Renal cortical epithelial cell (primary cell): ENCODE measurements around the gene VDAC1. TPM values are rescaled to one million over a fixed set of nuclear protein-coding genes. Genes with fewer than 3 reads are reported as not detected.

Source experiments
- DNase-seq: peaks from one replicate; pipeline ENCODE4 v3.0.0-alpha.2; 2011; ENCODE audit warnings: low read depth
- total RNA-seq: library from RNA; depleted of rRNA; stranded (reverse); fragments of >200 nt; gene quantifications from 2 replicates; pipeline ENCODE4 v1.2.3, GENCODE V29; 2014

VDAC1 gene
- total RNA-seq, 1 donor from 2014 or later = 517 TPM

- DNase-seq = no peak
Measured at GRCh38 chr5:134024811-134025210, 20.0 kb upstream of the VDAC1 start.

DNA sequence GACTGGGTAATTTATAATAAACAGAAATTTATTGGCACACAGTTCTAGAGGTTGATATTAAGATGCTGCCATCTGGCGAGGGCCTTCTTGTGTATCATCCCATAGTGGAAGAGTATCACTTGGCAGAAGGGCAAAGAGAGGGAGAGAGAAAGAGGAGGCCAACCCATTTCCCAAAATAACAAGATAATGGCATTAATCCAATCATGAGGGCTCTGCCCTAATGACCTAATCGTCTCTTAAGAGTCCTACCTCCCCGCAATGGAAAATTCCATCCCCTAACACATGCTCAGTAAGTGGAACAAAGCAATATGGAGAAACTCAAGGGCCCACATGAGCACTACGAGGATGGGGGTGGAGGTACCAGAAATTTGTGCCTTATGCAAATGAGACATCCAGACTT lies 17.6 kb upstream of the VDAC1 start:
- DNase-seq = no peak

- no peak for DNase-seq
Measured at GRCh38 chr5:134020188-134020587, 15.4 kb upstream of the VDAC1 start.

DNA sequence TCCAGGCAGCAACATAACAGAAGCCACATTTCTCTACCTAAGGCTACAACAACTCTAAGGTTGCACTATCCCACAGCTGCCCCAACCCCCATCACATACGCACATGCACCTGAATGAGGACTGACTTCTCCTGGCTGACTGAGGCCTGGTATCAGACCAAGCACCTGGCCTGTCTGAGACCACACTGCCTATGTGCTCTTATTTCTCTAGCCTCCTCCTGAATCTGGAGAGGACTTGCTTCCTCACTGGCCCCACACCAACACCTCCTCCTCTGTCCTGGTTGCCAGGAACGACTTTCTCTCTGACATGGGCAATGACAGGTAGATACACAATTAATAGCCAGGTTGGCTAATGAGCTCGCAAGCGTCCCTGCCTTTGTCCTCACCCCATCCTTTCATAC lies 14.9 kb upstream of the VDAC1 start:
- DNase-seq = no peak

GRCh38 chr5:134018986-134019316 lies 14.2 kb upstream of the VDAC1 start:
- DNase-seq = no peak

DNA sequence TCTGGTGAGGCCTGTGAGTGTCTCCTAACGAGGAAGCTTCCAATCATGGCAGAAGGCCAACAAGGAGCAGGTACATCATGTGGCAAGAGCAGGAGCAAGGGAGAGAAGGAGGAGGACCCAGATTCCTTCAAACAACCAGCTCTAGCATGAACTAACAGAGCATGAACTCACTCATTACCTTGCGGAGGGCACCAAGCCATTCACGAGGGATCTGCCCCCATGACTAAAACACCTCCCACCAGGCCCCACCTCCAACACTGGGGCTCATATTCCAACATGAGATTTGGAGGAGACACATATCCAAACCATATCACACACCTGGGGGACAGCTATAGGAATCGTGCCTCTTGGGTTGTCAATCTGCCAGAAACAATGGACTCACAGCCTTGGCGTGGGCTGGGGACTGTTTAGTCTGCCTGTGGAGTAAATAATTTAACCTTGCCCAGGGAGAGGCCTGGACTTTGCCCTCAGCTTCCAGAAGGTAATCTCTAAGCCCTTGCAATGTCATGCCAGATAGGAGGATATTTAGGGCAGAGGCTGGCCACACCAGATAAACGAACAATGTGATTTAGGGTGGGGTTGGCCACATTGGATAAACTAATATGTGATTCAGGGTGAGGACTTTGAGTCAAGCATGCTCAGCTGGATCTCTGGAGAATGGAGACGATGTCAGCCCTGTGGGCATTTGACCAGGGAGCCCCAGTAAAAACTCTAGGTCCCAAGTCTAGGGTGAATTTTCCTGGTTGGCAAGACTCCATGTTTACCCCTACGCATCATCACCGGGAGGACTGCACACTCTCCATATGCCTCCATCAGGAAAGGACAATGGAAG lies 13.6 kb upstream of the VDAC1 start:
- peak; percentile 69 for DNase-seq

GRCh38 chr5:134008266-134008749 lies 3.5 kb upstream of the VDAC1 start:
- no peak for DNase-seq

DNA sequence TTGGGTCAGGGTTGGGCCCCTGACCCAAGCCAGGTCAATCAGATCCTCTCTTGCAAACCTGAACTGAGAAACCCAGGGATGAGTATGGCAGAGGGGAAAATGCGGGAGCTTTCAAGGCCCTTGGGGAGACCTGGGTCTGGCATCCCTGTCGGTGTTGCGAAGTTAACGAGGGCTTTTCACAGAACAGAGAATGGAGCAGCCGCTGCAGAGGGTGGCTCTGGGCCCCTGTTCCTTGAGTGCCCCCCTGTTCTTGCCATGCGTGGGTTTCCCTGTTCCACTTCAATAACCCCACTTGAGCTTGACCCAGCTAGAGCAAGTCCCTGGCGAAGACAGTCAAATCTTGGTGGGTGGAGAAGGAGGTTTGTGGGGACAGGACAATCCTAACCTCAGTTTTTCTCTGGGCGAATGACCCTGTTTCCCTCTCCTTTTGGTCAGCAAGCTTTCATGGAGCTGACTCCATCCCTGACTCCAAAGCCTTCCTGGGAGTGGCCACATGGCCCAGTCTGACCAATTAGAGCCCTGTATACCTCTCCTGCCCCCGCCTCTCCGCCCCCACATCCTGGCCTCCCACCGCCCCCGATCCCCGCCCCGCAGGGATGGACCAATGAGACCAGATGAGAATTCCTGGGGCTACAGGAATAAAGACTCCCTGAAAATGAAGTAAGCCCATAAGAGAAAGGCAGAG lies 2.9 kb upstream of the VDAC1 start:
- DNase-seq = no peak

GRCh38 chr5:134006115-134006514 lies 1.3 kb upstream of the VDAC1 start:
- no peak for DNase-seq

DNA sequence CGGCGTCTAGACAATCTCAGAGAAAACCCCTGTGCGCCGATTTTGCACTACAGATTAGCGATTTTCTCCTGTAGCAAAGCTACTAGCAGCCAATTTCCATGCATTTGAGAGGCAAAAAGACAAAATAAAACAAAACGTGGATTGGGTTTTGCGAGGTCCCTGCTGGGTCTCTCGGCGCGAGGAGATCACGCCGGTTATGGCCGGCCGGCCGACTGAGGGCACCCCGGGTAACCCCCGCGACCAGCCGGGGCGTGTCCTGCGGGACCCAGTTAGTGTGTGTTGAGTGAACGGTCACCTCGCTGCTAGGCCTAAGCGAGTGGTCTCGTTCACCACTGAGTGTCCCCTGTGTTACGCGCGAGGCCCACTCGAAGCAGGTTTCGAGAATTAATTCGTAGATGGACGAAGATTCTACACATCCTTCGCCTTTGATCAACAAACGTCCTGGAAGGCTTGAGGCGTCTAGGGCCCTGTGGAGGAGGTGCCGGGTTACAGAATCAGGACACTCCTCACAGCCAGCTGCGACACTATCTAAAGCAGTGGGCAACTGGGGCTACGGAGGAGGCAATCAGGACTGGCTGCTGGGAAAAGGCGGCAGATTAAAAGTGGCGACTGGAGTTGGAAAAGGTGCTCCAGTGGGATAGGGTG lies 764 bp upstream of the VDAC1 start:
- no peak for DNase-seq

GRCh38 chr5:134003817-134004625 lies 754 bp downstream of the VDAC1 start:
- no peak for DNase-seq

- DNase-seq = no peak
Measured at GRCh38 chr5:134003064-134003816, 1.5 kb downstream of the VDAC1 start.

- no peak for DNase-seq
Measured at GRCh38 chr5:134001938-134002731, 2.6 kb downstream of the VDAC1 start.

- DNase-seq = no peak
Measured at GRCh38 chr5:134000696-134001453, 3.9 kb downstream of the VDAC1 start.

- no peak for DNase-seq
Measured at GRCh38 chr5:134000091-134000511, 4.7 kb downstream of the VDAC1 start.

GRCh38 chr5:133998807-133999206 lies 6.0 kb downstream of the VDAC1 start:
- no peak for DNase-seq

GRCh38 chr5:133998042-133998441 lies 6.7 kb downstream of the VDAC1 start:
- no peak for DNase-seq

DNA sequence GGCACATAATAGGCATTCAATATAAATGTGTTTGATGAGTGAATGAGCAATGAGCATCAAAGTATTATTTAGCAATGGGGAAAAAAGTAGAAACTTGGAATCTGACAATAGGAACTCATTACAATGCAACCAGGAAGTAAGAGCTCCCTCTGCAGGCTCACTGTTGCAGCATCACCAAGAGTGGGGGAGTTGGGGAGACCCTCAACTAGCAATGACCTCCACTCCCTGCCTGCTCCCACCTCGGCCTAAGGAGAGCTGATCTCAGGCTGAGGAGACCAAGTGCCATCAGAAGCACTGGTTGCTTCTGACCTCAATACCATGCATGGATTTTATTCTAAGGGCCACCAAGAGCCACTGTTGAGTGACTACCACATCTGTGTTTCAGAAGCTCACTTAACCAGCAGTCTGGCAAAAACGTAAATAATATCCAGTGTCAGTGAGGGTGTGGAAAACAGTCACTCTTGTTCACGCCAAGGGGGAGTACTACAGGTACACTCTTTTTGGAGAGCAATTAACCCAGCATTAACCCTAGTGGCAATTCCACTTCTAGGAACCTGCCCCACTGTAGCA lies 8.0 kb downstream of the VDAC1 start:
- DNase-seq = no peak

DNA sequence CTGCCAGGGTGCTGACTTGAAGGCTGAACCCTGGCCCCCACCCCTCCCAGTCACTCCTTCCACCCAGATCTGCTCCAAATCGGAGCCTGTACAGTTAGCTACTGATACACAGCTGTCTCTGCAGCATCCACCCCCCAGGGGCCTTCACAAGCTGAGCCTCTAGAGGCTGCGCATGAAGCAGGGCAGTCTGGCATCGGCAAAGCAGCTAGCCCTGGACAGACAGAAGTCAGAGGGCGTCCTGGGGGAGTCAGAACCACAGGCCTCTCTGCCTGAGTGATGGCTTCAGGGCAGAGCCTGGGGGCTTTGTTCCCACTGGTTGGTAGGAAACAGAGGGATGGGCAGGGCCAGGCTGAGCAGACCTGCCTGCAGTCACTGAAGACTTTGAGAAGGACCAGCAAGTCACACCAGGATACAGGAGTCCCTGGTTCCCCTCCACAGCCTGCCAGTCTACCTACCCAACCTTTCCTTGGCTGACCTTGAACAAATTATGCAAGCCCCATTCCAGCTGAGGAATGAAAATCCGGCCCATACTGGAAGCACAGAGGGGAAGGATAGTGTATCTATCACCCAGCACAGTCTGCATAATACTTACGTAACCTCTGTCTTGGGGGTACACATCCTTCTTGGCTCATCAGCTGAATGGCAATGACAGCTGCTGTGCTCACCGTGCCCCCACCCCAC lies 8.8 kb downstream of the VDAC1 start:
- peak; percentile 27 for DNase-seq
